Kidney tubule cell (primary cell): ENCODE data around the gene TNNT1.
"Not testable (repeated sequence)": the region's sequence is repeated elsewhere in the genome, so short reads cannot be mapped to it uniquely, and the experiment has no call there.

Source experiments
- DNase-seq: peaks from one replicate; pipeline ENCODE4 v3.0.0-alpha.2; 2018; ENCODE audit warnings: low spot score

TNNT1 gene

GRCh38 chr19:55169136-55169535, 20.1 kb upstream of the TNNT1 start:
- DNase-seq: no peak

- peak; percentile 98 for DNase-seq
Observed at GRCh38 chr19:55166530-55167268, 17.7 kb upstream of the TNNT1 start, which contains the start of gene DNAAF3. Gene DNAAF3, minus strand, starts transcription at chr19:55166613. Its CDS starts 200 bp downstream, at chr19:55166413.

GRCh38 chr19:55165952-55166529, 17.0 kb upstream of the TNNT1 start:
- peak; percentile 84 for DNase-seq

DNA sequence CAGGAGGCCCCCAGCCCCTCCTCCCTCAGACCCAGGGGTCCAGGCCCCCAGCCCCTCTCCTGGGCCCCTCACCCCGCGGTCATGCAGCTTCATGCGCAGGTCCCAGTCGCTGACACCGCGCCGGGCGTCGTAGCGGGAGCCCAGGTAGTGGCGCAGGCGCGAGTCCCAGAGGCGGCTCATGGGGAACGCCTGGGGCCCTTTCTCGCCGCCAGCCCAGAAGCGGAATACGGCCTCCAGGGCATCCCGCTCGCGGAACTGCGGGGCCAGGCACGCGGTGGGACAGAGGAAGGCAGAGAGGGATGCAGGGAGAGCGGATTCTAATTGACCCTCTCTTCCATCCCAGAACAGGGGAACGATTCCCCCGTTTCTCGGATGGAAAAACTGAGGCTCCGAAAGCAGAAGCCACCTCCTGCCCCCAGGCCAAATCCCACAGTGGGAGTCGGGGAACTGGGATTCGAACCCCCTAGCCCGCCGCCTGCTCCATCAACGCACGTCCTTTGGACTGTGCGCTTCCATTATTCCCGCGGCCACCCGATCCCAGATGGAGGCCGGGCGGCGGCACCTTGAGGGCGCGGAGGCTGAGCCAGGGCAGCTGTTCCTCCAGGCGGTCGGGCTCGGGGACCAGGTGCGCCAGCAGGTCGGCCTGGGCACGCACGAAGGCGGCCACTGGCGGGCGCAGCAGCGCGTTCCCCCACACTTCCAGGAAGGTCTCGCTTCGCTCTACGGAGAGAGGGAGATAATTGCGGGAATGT, 12.7 kb upstream of the TNNT1 start:
- DNase-seq: no peak

GRCh38 chr19:55160986-55161365, 12.0 kb upstream of the TNNT1 start:
- DNase-seq: no peak

DNA sequence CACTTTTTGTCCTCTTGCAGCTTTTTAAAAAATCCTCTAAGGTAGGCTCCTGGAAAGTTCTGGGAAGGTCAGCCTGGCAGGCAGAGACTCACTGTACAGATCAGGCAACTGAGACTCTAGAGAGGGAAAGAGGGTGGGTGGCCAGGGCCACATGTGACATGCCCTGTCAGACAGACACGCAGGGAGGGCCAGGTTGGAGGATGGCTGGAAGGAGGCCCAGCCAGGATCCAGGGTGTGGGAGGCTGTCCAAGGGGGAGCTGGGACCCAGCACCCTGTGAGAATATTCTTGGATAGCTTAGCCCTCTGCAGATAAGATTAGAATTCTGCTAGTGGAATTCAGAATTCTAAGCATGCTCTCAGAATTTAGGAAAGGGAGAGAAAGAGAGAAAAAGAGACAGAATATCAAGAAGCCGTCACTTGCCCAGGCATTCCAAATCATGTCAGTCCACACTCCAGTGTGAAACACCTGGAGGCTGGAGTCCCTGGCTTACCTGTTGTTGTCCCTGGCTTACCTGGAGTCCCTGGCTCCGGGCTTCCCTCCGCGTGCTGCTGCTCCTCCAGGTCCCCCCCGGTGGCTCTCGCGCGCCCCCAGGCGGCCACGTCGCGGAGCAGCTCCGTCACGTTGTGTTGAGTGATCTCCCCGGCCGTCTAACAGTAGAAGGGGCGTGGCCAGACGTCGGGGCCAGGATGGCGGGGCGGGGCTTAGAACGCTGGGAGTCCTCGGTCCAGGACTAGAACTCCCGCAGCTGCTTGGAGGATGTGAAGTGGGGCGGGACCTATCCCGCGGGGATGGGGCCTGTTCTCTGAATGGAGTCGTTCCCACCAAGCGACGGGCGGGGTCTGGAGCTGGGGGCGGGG, 11.4 kb upstream of the TNNT1 start:
- DNase-seq: peak; percentile 88

DNA sequence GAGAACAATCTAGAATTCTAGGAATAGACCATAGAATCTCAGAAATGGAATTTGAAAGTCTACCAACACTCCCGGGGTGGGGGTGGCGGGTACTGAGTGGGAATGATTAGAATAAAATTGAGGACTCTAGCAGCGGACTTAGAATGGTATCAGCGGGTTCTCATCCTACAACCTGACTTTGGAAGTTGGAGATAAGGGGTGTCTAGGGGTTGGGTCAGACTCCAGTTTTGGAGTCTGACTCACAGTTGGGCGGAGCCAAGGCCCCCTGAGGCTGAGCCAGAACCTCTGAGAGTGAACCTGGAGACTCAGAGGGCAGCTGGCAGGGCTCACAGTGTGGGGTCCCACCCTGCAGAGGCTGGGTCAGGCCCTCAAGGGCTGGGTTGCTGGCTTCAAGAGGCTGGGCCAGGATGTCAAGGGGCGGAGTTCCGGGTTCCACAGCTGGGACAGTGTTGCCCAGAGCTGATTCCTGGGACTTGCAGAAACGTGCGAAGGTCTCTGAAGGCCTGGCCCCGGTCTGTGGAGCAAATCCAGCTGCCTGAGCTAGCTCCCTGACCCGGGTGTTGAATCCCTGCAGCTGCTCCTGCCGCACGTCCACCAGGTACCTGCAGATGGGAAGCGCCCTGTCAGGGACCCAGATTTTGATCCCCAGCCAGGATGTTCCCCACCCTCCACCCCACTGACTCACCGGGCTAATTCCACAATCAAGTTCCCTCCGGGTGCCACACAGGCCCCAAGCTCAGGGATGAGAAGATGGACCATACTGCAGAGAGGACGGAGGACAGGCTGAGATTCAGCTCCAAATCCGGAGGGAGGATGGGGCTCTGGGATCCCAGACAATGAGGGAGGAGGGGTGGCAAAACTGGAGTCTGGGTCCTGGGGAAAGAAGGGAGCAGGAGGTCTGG, 10.1 kb upstream of the TNNT1 start:
- no peak for DNase-seq

GRCh38 chr19:55158423-55158822, 9.4 kb upstream of the TNNT1 start:
- DNase-seq: no peak

DNA sequence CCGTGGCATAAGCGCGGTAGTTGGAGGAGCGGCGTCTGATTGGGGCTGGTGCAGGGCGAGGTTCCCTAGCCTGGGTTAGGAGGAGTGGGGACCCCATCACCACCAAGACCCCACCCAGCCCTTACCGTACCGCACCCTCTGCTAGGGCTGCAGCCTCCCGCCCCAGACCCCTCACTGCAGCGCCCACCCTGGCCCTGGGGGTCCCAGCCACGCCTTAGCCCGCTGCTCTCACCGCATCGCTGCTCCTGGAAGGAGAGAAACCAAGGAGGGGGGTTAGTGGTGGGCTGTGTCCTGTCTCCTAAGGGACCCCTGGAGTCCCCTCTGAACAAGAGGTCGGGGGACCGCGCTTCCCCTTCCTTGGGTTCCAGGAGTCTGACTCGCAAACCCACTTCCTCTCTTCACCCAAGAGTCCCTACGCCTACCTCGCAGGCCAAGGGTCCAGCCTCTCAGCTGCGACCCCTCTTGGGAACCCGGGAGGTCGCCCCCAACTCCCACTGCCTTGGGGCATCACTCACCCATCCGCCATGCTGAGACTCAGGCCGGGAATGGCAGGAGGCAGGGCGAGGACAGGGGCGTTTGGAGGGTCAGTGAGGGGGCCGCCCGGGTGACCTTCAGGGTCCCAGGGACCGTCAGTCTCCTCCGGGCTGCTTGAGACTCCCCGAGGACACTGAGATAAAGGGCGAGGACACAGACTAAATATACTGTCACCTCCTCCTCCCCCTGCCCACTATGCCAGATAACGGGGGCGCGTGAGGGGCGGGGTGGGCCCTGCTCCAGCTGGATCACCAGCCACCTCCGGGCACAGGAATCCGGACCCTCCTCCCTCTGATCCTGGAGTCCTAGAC, 8.3 kb upstream of the TNNT1 start, which contains the start of gene TNNI3:
TSS of gene TNNI3 (minus strand) at position 669 of the 845 bp plus-strand sequence. CDS start at position 526, 143 bp downstream.
- no peak for DNase-seq

GRCh38 chr19:55156202-55157063, 7.4 kb upstream of the TNNT1 start:
- peak; percentile 48 for DNase-seq

- not testable (repeated sequence) for DNase-seq
Observed at GRCh38 chr19:55155784-55156183, 6.8 kb upstream of the TNNT1 start.

- DNase-seq: no peak
Observed at GRCh38 chr19:55153652-55154264, 4.8 kb upstream of the TNNT1 start.

GRCh38 chr19:55152017-55152416, 3.0 kb upstream of the TNNT1 start:
- peak; percentile 32 for DNase-seq

GRCh38 chr19:55147545-55148251, 1.3 kb downstream of the TNNT1 start:
- no peak for DNase-seq

- DNase-seq: peak; percentile 17
Observed at GRCh38 chr19:55146705-55147273, 2.2 kb downstream of the TNNT1 start.

- DNase-seq: peak; percentile 32
Observed at GRCh38 chr19:55146078-55146704, 2.8 kb downstream of the TNNT1 start.

GRCh38 chr19:55145232-55145631, 3.8 kb downstream of the TNNT1 start:
- no peak for DNase-seq
